Neural crest cell (in vitro differentiated cells): ENCODE data around the gene TPRN. TPM values are rescaled to one million over a fixed set of nuclear protein-coding genes. Genes with fewer than 3 reads are reported as not detected.
A peak's percentile ranks its signal among the peaks of the same experiment; 100 is the strongest.

Source experiments
- DNase-seq: peaks from one replicate; pipeline ENCODE4 v3.0.0; 2021; ENCODE audit warnings: low read depth, mixed read lengths, low spot score
- H3K27ac Mint-ChIP-seq: one replicate; pipeline ENCODE4 v1.8.0; 2021; ENCODE audit warnings: mild to moderate bottlenecking, mixed read lengths; ENCODE audit not compliant: unreplicated experiment
- H3K27me3 Mint-ChIP-seq: 2 replicates; pipeline ENCODE4 v1.8.0; 2021; ENCODE audit warnings: low read depth, mild to moderate bottlenecking, mixed read lengths
- H3K36me3 Mint-ChIP-seq: 2 replicates; pipeline ENCODE4 v1.8.0; 2021; ENCODE audit warnings: low read depth, mild to moderate bottlenecking, mixed read lengths
- H3K4me1 Mint-ChIP-seq: 2 replicates; pipeline ENCODE4 v1.8.0; 2021; ENCODE audit warnings: mixed read lengths
- H3K4me3 Mint-ChIP-seq: one replicate; pipeline ENCODE4 v1.8.0; 2021; ENCODE audit warnings: mild to moderate bottlenecking, mixed read lengths
- H3K9me3 Mint-ChIP-seq: 2 replicates; pipeline ENCODE4 v1.8.0; 2021; ENCODE audit warnings: mixed read lengths
- total RNA-seq: library from RNA; stranded (reverse); gene quantifications from 2 replicates; pipeline ENCODE4 v1.2.1, GENCODE V29; 2021
- TF ChIP-seq, protein P1 (sequence below): fragments of 200-600 bp; sonication (generic); conservative IDR thresholded peaks from 2 replicates; pipeline ENCODE4 v1.5.0; 2021; ENCODE audit warnings: antibody characterized with exemption, mild to moderate bottlenecking

Gene TPRN
- total RNA-seq, 1 donor from 2014 or later = 25.1 TPM

DNA sequence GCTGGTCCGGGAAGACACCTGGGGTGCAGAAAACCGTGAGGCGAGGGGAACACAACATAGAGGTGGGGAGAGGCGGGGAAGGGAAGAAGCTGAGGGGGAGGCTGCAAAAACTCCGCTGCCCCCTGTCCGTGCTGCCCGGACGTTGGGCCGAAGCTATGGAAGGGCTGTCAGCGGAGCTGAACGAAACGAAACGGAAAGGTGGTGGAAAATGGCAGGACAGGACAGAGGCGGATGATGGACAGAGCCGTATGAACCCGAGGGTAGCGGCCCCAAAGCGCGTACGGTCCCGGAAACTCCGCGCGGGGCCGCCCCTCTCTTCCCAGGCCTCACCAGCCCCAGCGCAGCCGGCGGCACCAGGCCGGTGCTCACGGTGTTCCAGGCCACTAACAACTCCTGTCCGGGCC lies 12.5 kb downstream of the TPRN start:
- DNase-seq = no peak
- TF ChIP-seq, protein P1, sequence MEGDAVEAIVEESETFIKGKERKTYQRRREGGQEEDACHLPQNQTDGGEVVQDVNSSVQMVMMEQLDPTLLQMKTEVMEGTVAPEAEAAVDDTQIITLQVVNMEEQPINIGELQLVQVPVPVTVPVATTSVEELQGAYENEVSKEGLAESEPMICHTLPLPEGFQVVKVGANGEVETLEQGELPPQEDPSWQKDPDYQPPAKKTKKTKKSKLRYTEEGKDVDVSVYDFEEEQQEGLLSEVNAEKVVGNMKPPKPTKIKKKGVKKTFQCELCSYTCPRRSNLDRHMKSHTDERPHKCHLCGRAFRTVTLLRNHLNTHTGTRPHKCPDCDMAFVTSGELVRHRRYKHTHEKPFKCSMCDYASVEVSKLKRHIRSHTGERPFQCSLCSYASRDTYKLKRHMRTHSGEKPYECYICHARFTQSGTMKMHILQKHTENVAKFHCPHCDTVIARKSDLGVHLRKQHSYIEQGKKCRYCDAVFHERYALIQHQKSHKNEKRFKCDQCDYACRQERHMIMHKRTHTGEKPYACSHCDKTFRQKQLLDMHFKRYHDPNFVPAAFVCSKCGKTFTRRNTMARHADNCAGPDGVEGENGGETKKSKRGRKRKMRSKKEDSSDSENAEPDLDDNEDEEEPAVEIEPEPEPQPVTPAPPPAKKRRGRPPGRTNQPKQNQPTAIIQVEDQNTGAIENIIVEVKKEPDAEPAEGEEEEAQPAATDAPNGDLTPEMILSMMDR = no peak
- peaks cover 21% of the 10 kb centered on the region for H3K4me1 Mint-ChIP-seq
- peak overlapping the region; percentile 90 for H3K4me3 Mint-ChIP-seq
- peak overlapping the region; percentile 81 for H3K27ac Mint-ChIP-seq
- H3K9me3 Mint-ChIP-seq = no peaks in the 10 kb centered on the region
- H3K36me3 Mint-ChIP-seq = no peaks in the 10 kb centered on the region
- H3K27me3 Mint-ChIP-seq = no peaks in the 10 kb centered on the region

DNA sequence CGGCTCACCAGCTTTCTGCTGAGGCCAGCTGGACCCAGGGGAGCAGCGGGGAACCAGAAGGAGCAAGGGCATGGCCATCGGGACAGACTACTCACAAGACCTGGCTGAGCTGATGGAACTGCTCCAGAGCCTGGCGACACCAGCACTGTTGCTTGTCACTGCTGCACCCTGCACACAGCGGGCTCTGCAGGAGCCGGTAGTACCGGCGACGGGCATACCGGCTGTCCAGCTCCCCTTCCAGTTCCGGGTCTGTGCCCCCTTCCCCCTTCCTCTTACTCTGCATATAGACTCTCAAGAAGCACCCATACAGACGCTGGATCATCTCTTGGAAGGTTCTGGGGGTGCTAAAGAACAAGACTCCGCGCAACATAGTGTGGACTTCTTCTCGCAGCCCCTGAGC lies 13.2 kb downstream of the TPRN start:
- Mint-ChIP-seq H3K4me1 (peaks cover 21% of the 10 kb centered on the region), H3K27me3 (no peaks in the 10 kb centered on the region), H3K27ac (no peak overlapping the region), H3K9me3 (no peaks in the 10 kb centered on the region), H3K4me3 (peak overlapping the region; percentile 90), H3K36me3 (no peaks in the 10 kb centered on the region)
- TF ChIP-seq, protein P1 = no peak
- DNase-seq = no peak

DNA sequence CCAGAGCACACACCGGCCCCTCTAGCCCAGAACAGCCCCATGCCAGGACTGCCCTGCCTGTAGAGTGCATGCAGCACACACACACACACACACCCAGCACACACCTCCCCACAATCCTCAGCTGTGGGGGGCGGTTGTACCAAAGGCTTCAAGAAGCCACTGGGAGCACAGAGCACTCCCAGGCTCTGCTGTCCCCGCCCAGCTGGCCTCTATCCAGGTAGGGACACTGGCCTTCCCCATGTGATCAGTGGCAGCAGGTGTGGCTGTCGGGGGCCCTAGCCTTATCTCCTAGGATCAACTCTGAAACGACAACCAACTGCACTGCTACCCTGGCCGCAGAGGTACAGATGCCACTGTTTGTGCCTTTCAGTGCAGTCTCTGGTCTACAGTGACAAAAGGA lies 14.2 kb downstream of the TPRN start:
- H3K27ac Mint-ChIP-seq = no peak overlapping the region
- H3K36me3 Mint-ChIP-seq = no peaks in the 10 kb centered on the region
- H3K4me1 Mint-ChIP-seq = peaks cover 21% of the 10 kb centered on the region
- no peaks in the 10 kb centered on the region for H3K27me3 Mint-ChIP-seq
- no peaks in the 10 kb centered on the region for H3K9me3 Mint-ChIP-seq
- TF ChIP-seq, protein P1 = no peak
- no peak for DNase-seq
- H3K4me3 Mint-ChIP-seq = peak overlapping the region; percentile 90

DNA sequence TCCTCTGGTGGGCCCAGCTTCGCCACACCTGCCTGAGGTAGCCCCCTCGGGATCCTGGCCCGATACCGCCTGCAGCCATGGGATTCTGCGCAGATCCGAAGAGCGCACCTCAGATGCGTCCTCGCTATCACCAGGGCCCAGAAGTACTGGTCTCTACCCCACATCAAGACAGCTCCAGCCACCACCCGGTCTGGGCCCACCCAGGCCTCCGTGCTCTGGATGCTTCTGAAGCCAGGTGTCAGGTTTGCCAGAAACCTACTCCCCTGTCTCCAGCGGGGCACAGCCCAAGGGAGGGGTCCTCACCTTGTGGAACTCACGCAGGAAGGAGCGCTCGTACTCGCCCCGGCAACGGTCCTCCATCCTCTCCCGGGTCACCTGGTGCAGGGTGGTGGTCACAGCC lies 14.6 kb downstream of the TPRN start:
- TF ChIP-seq, protein P1 = no peak
- DNase-seq = no peak
- Mint-ChIP-seq H3K27me3 (no peaks in the 10 kb centered on the region), H3K9me3 (no peaks in the 10 kb centered on the region), H3K4me3 (peak overlapping the region; percentile 90), H3K4me1 (peaks cover 21% of the 10 kb centered on the region), H3K27ac (no peak overlapping the region), H3K36me3 (no peaks in the 10 kb centered on the region)

DNA sequence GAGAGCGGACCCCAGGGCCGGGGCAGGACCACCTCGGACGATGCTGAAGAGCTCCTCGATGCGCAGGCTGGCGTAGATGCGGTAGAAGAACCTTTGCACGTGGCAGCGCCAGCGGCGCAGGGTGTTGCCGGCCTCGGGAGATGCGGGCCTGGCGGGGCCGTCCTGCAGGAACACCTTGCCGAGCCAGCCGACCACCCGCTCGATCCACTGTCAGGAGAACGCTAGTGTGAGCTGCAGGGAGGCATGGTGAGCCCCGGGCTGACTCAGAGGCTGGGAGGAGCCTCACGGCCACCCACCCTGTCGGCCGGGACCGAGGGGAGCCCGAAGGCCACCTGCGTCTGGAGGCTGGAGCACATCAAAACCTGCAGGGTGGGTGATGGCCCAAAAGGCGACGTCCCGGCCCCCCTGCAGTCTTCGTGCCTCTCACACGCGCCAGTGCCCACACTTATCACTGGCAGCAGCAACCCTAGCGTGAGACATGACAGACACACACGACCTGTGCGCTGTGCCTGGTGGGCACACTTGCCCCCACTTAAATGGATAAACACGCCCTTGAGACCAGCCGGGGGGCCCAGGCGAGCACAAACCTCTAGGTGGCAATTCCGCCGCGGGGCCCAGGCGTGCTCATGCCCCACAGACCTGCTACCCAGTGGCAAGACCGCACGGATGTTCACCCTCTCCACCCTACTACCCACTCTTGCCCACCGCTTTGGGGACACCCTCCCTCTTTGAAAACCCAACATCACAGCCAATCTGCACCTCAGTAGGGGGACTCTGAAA lies 15.5 kb downstream of the TPRN start:
- H3K36me3 Mint-ChIP-seq = no peaks in the 10 kb centered on the region

More for the DNA sequence above, 15.5 kb downstream of the TPRN start:
- peaks cover 21% of the 10 kb centered on the region for H3K4me1 Mint-ChIP-seq
- TF ChIP-seq, protein P1 = no peak
- H3K27me3 Mint-ChIP-seq = no peaks in the 10 kb centered on the region
- peak overlapping the region; percentile 27 for H3K4me3 Mint-ChIP-seq
- no peak overlapping the region for H3K27ac Mint-ChIP-seq
- DNase-seq = no peak
- no peaks in the 10 kb centered on the region for H3K9me3 Mint-ChIP-seq
